Activated T-helper 9 cell treated with anti-CD3 and anti-CD28 coated beads, Interleukin-2, amount 50 U/mL, for 16 hours (primary cell): ENCODE data around the gene SIRT7.

Experiments used
- DNase-seq: peaks from one replicate; pipeline ENCODE4 v3.0.0-alpha.2; 2020; ENCODE audit warnings: low read depth

Gene SIRT7

GRCh38 chr17:81885869-81886548, 32.0 kb downstream of the SIRT7 start:
- no peak for DNase-seq

DNA sequence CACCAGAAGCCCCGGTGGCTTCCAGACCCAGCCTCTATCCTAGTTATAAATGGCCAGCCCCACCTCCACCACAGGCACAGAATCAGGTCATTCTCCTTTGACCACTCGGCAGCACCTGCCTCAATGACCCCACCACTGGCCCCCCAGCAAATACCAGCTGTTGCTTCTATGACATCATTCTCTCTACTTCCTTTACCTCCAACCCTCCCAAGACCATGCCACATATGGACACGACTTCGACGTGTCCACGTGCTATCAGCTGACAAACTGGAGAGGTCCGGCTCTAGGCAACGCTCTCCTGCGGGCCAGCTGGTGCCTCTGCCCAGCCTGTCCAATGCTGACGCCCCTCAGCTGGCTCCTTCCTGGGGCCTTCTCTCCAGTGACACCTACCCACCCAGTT, 32.5 kb downstream of the SIRT7 start:
- no peak for DNase-seq

DNA sequence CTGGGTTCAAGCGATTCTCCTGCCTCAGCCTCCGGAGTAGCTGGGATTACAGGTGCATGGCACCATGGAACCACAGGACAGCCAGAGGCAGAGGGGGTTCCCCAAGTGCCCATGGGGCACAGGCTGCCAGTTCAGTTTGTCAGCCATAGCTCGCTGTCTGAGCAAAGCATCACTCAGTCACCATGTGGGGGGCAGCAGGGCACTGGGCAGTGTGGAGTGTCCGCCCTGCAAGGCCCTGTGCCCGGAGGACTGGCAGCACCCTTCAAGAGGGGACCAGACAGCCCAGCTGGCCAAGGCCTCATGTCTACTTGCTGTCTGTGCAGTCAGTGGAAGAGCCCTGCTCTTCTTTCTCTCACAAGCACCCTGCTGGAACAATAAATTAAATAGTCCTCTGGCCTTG, 33.0 kb downstream of the SIRT7 start:
- DNase-seq, result no peak

DNA sequence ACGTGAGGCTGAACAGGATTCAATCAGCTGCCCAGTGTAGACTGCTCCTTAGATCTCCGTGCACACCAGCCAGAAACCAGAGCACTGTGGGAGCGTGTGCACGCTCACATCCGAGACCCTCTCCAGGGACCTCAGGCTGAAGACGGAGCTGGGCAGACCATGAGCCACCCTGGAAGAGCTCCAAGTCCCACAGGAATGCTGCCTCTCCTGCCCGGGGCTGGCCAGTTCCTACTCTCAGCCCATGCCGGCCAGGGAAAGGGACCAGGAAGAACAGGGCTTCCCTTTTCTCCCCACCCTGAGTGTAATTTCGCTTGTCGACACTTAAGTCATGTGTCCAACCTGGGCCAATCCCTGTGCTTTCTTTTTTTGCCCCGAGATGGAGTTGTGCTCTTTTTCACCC, 33.5 kb downstream of the SIRT7 start:
- DNase-seq, result no peak

DNA sequence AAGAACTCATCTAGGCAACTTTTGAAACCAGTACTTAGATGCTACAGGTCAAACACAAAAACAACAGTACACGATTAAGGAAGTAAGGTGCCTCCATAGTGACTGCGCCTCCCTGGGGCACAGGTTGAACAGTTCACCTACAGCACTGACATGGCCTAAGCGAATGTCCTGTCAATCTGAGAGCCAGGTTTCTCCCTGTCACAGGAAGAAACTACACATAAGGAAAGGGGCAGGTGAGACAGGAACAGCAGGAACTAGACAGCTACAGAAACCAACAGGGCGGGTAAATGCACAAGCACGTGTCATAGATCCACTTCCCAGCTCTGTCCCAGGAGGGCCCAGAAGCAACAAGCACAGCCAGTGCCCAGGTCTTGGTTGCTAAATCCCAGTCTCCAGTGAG, 38.9 kb downstream of the SIRT7 start:
- DNase-seq, result no peak

GRCh38 chr17:81878294-81878693, 39.7 kb downstream of the SIRT7 start:
- no peak for DNase-seq

- DNase-seq, result no peak
Observed at GRCh38 chr17:81877569-81877968, 40.4 kb downstream of the SIRT7 start.

DNA sequence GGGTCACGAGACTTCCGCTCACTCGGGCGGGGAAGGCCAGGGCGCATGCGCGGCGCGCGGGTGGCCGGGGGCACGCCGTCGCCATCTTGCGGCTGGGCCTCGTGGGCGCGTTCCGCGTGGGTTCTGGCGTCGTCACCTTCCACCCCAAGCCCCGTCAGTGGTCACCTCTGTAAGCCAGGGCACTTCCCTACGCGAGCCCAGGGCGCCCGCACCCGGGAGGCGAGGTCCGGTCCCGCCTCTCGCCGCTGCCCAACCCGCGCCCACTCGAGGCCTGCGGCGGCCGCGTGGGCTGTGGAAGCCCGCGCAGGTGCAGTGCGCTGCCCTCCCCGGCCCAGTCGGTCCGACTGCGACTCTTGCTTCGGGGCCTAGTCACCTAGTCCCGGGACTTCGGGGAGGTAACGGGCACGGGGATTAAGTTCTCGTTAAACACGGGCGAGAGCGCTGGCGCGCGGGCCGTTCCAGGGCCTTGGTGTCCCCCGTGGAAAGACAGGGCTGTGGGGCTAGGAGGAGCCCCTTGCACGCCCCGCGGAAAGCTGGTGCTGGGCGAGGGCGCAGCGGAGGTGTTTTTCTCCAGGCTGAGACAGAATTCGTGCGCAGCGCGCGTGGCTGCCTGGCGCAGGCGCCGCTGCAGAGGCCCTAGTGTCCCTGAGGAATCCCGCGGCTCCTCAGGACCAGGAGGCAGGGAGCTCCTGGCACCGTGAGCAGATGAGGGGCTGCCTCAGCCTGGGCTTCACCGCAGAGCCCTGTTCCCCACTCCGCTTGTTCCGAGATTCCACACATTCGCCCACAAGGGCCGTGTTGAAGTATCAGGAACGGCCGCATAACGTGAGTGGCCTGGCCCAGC, 46.4 kb downstream of the SIRT7 start:
- DNase-seq, result peak; percentile 94

- DNase-seq, result no peak
Observed at GRCh38 chr17:81870981-81871386, 47.0 kb downstream of the SIRT7 start, which contains the start of gene ARHGDIA. TSS of gene ARHGDIA (minus strand) at chr17:81871337. CDS start at chr17:81869930, 1,407 bp downstream.

GRCh38 chr17:81870131-81870980, 47.6 kb downstream of the SIRT7 start:
- DNase-seq, result no peak

- DNase-seq, result no peak
Observed at GRCh38 chr17:81869221-81870130, 48.5 kb downstream of the SIRT7 start.

GRCh38 chr17:81868674-81869220, 49.2 kb downstream of the SIRT7 start:
- DNase-seq, result no peak

- DNase-seq, result no peak
Observed at GRCh38 chr17:81867991-81868673, 49.8 kb downstream of the SIRT7 start.

- DNase-seq, result no peak
Observed at GRCh38 chr17:81867170-81867990, 50.6 kb downstream of the SIRT7 start.

DNA sequence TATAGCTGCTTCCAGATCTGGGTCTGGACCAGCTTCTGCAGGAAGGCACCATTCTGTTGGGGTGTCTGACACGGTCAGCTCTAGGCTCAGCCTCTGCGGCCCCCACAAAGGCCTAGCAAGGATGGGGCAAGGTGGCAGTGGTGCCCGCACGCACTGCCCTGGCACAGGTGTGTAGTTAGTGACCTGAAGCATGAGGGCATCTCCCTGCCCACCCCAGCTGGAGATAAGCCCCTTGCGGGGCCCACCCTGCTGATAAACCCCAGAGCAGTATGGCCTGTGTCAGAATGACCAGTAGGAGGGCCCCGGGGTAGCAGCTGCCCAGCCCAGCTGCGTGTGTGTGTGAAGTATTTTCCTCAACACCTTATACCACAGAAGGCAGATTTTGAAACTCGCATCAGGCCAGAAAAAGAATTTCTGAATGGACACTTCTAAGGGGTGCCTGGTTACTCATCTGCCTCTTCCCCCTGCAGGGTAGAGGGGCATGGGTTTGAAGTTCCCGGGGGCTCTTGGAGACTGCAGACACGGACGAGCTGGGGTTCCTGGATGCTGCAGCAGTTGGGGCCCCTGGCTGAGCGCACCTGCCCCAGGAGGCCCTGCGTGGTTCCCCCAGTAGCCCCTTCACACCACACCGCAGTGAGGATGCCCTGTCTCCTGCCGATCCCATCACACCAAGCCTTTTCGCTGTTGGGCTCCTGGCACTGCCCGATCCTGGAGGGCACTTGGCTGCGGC, 51.4 kb downstream of the SIRT7 start:
- no peak for DNase-seq

- DNase-seq, result no peak
Observed at GRCh38 chr17:81865733-81866439, 52.1 kb downstream of the SIRT7 start.

DNA sequence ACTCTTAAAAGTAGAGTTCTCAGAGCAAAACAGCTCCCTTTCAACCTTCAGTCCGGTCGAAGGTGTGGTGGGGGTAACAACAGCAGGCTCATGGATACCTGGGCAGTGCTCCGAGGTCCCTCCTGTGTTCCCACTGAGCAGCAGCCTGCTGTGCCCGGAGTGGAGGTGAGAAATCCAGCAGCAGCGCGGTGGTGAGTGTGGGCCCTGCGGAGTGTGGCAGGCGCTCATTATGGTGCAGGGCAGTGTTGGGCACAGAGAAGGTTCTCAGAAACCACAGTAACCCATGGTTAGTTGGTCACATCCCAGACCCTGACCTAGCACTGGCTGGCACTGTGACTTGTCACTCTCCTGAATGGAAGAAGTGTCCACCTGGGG, 52.6 kb downstream of the SIRT7 start:
- no peak for DNase-seq
